UCSD-AML1 (cell line): ENCODE results near the gene SLC12A8.

Experiments
- DNase-seq: peaks from one replicate; lab custom pipeline; 2025; ENCODE audit not compliant: unreplicated experiment; lab: John Stamatoyannopoulos, UW

Gene SLC12A8

DNA sequence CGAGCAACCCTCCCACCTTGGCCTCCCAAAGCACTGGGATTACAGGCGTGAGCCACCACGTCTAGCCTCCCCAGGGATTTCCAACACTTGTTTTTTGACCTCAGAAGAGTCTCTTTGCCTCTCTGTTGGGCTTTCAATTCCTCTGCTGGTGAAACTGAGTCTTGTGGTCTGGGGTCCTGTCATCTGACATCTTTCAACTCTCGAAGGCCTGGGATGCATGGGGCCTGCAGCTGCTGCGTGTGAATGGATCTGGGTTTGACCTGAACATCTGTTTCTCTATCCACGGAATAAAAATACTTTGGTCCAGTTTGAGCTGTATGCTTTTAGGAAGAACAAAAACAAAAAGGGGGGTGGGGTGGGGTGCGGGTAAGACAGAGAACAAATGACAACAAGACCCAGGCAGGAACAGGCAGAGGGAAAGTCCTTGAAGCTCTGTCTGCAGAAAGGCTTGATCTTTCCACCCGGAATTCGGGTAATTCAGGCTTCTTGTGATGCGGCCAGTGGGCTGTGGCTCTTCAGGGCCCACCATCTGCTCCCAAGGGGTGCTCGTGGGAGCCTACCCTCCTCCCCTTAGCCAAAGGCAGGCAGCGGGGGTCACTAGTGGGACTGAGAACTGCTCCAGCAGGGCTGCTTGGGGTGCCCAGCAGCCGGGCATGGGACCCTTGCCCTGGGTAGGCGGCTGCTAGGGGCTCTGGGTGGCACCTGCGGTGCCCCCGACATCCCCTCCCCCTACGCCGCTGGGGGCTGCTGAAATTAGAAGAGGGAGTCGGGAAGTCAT lies 71.5 kb downstream of the SLC12A8 start:
- no peak for DNase-seq

DNA sequence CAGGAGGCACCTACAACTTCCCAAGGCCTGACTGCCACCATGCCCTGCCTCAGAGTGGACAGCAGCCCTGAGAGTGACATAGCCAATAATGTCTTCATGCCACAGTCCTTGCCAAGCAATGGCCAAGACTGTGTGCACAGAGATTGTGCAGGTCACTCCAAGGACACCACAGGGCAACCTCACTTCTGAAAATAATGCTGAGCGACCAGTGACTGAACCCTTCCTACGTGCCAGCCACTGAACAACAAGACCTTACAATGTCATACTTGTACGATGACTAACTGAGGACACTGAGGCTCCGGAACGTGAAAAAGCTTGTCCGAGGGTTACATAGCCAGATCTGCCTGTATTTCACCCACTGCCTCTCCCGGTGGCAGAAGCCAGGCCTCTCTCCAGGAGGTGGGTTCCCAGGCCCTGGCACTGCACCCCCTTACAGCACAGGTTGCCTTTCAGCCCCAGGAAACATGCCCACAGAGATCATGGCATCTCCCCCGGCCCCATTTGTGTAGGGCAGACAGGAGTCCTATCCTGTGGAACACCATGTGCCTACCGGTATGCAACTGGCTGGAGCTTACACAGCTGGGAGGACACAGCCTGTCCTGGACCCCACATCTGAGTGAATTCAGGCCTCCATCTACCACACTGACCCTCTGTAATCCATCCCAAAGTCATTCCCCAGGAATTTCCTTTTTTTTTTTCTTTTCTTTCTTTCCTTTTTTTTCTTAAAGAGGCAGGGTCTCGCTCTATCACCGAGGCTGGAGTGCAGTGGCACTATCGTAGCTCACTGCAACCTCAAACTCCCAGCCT lies 72.3 kb downstream of the SLC12A8 start:
- DNase-seq = no peak

GRCh38 chr3:125139386-125139785 lies 73.2 kb downstream of the SLC12A8 start:
- no peak for DNase-seq

- no peak for DNase-seq
Observed at GRCh38 chr3:125137358-125138033, 75.1 kb downstream of the SLC12A8 start.

GRCh38 chr3:125136966-125137357 lies 75.6 kb downstream of the SLC12A8 start:
- DNase-seq = no peak

GRCh38 chr3:125136515-125136914 lies 76.0 kb downstream of the SLC12A8 start:
- DNase-seq = no peak

DNA sequence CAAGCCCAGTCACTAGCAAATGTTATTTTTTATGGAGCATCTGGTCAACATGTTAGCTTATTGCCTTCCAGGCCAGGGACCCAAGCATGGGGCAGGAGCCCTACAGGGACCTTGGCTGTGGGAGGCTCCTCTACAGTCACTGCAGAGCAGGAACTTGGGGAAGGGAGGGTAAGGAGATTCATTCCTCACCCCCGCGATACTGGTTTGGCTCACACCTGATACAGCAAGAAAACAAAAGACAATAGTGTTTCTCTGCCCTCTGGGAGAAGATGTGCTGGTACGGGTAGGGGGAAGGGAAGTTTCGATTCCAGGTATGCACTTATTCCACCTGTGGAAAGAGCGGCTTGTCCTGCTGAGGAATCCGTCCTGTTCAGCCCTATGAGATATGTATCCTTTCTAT lies 77.6 kb downstream of the SLC12A8 start:
- DNase-seq = no peak

- DNase-seq = no peak
Observed at GRCh38 chr3:125132815-125133214, 79.7 kb downstream of the SLC12A8 start.

DNA sequence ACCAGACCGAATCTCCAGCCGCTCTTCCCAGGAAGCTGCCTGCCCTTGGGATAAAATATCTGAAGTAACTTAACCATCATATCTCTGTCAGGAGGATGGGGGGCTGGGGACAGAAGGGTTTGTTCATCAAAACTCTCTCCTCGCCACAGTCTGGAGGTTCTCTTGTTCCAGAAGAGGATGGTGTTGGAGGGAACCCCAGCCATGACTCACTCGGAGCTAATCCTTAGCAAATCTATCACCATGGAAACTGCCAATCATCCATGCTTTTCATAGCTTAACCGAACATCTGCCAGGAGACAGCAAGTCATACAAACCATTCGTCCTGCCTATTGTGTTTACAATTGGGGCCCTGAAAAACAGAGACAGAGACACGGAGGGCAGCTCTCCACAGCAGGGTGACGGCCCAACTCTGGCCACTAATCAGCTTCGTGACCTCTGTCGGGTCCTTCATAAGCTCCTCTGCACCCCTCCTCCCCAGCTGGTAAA lies 83.0 kb downstream of the SLC12A8 start:
- DNase-seq = no peak

DNA sequence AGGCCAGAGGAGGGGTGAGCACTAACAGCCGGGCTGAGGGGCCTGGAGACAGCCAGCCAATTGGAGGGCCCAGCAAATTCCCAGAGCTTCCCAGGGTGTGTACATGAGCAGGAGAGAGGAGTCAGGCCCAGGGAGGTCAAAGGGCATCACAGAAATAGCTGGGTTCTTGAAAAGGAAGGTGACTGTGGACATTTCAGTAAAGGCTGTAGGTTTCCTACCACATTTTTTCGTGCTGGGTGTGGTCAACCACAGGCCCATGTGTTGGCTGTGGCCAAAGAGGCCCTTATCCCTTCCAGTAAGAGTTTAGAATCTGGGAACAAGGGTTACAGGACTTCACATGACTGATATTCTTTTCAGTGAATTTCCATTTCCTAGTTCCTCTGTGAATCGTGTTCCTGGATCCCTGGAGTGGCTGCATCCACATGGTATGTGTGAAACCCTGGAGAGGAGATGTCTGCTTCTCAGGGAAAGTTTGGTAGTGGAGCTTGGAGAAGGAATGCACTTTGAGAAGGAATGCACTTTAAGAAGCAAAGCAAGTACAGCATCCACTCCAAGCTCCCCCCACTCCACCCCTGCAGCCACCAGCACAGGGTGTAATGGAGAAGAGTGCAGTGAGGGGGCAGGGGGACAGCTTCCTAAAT lies 83.6 kb downstream of the SLC12A8 start:
- DNase-seq = peak; percentile 37

GRCh38 chr3:125126323-125126722 lies 86.2 kb downstream of the SLC12A8 start:
- no peak for DNase-seq

GRCh38 chr3:125125821-125126245 lies 86.7 kb downstream of the SLC12A8 start:
- peak; percentile 34 for DNase-seq

DNA sequence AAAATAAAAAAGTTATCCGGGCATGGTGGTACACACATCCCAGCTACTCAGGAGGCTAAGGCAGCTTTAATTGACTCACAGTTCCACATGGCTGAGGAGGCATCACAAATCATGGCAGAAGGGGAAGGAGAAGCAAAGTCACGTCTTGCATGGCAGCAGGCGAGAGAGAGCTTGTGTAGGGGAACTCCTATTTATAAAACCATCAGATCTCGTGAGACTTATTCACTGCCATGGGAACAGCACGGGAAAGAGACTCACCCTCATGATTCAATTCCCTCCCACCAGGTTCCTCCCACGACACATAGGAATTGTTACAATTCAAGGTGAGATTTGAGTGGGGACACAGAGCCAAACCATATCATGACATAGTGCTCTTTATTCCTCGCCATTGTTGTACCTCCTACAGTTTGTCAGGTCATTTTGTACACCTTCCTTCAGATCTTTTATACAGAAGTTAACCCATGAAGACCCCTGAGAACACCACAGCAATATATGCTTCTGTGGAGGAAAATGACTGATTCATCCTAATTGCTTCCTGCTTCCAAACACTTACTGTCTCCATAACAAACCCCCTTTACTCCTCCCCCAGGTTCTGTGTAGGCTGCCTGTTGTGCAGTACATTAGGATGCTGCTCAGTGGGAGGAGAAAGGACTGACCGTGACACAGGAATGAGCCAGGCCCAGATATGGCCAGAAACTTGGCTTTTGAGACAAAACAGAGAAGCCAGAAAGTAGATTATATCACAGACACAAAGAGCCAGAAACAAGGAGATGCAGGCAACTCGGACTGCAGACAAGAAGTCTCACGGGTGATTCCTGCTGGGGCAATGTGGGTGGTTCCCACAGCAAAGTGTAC lies 88.9 kb downstream of the SLC12A8 start:
- DNase-seq = no peak

- DNase-seq = no peak
Observed at GRCh38 chr3:125121246-125122010, 91.1 kb downstream of the SLC12A8 start.

GRCh38 chr3:125120379-125121122 lies 92.0 kb downstream of the SLC12A8 start:
- no peak for DNase-seq

GRCh38 chr3:125119752-125120378 lies 92.7 kb downstream of the SLC12A8 start:
- DNase-seq = no peak

GRCh38 chr3:125118600-125118999 lies 93.9 kb downstream of the SLC12A8 start:
- DNase-seq = no peak

- no peak for DNase-seq
Observed at GRCh38 chr3:125117631-125118191, 94.8 kb downstream of the SLC12A8 start.
